ENCODE measurements around the gene TTLL6. TPM values are rescaled to one million over a fixed set of nuclear protein-coding genes. Genes with fewer than 3 reads are reported as not detected.
A peak's percentile ranks its signal among the peaks of the same experiment; 100 is the strongest.

The TTLL6 gene
- total and polyA plus RNA-seq, 8 donors = 0.35 to 2.4 (median 1.4) TPM

DNA sequence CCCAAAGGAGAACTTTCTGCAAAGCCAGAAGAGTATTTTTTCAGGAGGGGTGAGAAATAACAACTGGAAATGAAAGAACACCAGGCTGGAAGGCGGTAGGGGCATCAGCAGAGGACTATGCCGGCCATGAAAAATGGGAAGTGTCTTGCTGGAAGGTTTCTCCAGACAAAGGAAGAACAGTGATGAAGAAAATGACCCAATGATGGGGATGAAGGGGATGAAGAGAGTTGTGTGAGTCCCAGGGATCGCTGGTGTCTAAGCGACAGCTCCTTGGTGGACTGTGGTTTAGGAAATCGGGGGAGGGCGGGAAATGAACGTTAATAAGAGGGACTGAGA is 623 bp downstream of the TTLL6 start:
- H3K27me3 ChIP-seq = peaks cover 0 to 60% of the 10 kb centered on the region in 2 donors
- DNase-seq (no peak), ATAC-seq (no peak)
- no peaks in the 10 kb centered on the region for H3K36me3 ChIP-seq
- TF ChIP-seq, protein P1, sequence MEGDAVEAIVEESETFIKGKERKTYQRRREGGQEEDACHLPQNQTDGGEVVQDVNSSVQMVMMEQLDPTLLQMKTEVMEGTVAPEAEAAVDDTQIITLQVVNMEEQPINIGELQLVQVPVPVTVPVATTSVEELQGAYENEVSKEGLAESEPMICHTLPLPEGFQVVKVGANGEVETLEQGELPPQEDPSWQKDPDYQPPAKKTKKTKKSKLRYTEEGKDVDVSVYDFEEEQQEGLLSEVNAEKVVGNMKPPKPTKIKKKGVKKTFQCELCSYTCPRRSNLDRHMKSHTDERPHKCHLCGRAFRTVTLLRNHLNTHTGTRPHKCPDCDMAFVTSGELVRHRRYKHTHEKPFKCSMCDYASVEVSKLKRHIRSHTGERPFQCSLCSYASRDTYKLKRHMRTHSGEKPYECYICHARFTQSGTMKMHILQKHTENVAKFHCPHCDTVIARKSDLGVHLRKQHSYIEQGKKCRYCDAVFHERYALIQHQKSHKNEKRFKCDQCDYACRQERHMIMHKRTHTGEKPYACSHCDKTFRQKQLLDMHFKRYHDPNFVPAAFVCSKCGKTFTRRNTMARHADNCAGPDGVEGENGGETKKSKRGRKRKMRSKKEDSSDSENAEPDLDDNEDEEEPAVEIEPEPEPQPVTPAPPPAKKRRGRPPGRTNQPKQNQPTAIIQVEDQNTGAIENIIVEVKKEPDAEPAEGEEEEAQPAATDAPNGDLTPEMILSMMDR (IDR thresholded peaks at IDR 0.05) = no peak
- H3K4me1 ChIP-seq = peaks cover 7 to 14% of the 10 kb centered on the region in 2 donors
- H3K27ac ChIP-seq = no peak overlapping the region
- peak overlapping the region; percentile 24 to 32 for H3K4me3 ChIP-seq
- H3K9me3 ChIP-seq = no peaks in the 10 kb centered on the region
- intact Hi-C loops (cut with DNase I) = loop anchor here in 1 of 2 donors (5.0 kb wide), 1 partner anchor 61 kb away; no protein-coding TSS in a partner anchor

DNA sequence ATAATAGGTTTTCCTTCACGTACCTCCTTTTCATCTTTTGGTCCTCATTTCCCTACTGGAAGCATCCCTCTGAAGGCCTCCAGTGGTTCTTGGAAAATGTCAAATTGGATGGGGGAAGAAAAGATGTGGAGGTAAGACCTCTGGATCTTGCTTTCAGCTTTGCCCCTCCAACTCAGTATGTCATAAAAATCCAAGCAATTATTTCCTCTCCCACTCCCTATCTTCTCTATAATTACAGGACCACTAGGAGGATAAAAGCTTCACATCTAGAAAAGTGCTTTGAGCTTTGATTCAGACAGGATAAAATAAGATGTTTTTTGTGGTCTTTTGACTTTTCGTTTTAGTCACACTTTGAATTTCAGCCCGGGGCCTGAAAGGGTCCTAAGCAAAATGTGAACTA is 1.7 kb downstream of the TTLL6 start:
- intact Hi-C loops (cut with DNase I) = loop anchor here in 1 of 2 donors (5.0 kb wide), 1 partner anchor 62 kb away; no protein-coding TSS in a partner anchor
- Histone ChIP-seq H3K4me3 (no peak overlapping the region), H3K36me3 (no peaks in the 10 kb centered on the region), H3K27ac (no peak overlapping the region), H3K27me3 (peaks cover 0 to 59% of the 10 kb centered on the region in 2 donors), H3K9me3 (no peaks in the 10 kb centered on the region), H3K4me1 (peaks cover 7 to 14% of the 10 kb centered on the region in 2 donors)
- no peak for ATAC-seq
- no peak for DNase-seq
- TF ChIP-seq, protein P1 (IDR thresholded peaks at IDR 0.05) = no peak

- intact Hi-C loops (cut with DNase I) = no loop called here
- Histone ChIP-seq H3K9me3 (no peaks in the 10 kb centered on the region), H3K27ac (no peak overlapping the region), H3K4me1 (peaks cover 7 to 14% of the 10 kb centered on the region in 2 donors), H3K36me3 (no peaks in the 10 kb centered on the region), H3K4me3 (no peak overlapping the region), H3K27me3 (peaks cover 0 to 51% of the 10 kb centered on the region in 2 donors)
- ATAC-seq (no peak), DNase-seq (no peak)
- TF ChIP-seq, protein P1 (IDR thresholded peaks at IDR 0.05) = peak; percentile 53 to 68
These were observed 2.5 kb downstream of the TTLL6 start for GRCh38 chr17:48814504-48814903.

- Histone ChIP-seq H3K9me3 (no peaks in the 10 kb centered on the region), H3K4me1 (peaks cover 4 to 6% of the 10 kb centered on the region in 2 donors), H3K27ac (no peak overlapping the region), H3K27me3 (peaks cover 0 to 26% of the 10 kb centered on the region in 2 donors), H3K4me3 (no peak overlapping the region), H3K36me3 (no peaks in the 10 kb centered on the region)
- ATAC-seq (peak; percentile 12), DNase-seq (no peak)
- intact Hi-C loops (cut with DNase I) = no loop called here
- TF ChIP-seq, protein P1 (IDR thresholded peaks at IDR 0.05) = no peak
These were observed 5.0 kb downstream of the TTLL6 start for GRCh38 chr17:48812001-48812400.

DNA sequence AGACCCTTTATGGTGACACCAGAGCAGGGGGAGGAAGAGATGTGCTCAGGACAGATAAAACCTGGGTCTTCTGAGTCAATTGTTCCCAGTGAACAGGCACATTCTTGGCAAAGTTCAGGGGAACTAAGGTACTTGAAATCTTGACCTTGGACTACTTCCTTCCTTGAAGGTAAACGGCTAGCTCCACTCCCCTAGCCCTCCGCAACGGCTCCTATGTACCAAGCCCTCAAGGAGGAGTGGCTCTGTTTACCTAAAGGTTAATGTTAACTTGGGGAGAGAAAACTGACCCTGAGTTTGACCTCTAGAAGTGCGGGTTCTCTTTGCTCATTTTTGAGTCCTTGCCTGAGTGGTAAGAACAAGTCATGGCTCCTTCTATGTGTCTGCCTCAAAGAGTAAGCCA is 7.8 kb downstream of the TTLL6 start:
- H3K27ac ChIP-seq = no peak overlapping the region
- no peaks in the 10 kb centered on the region for H3K27me3 ChIP-seq
- peak; percentile 92 for ATAC-seq
- H3K4me3 ChIP-seq = no peak overlapping the region
- peaks cover 0 to 8% of the 10 kb centered on the region in 2 donors for H3K4me1 ChIP-seq
- peak in 2 of 4 donors; percentile 56 to 76 for DNase-seq
- intact Hi-C loops (cut with DNase I) = loop anchor here in 1 of 2 donors (10.0 kb wide), 1 partner anchor 76 kb away; no protein-coding TSS in a partner anchor
- TF ChIP-seq, protein P1 (IDR thresholded peaks at IDR 0.05) = no peak
- H3K9me3 ChIP-seq = no peaks in the 10 kb centered on the region
- H3K36me3 ChIP-seq = no peaks in the 10 kb centered on the region

All from left lung (tissue), 10 donors.